C1 segment of cervical spinal cord (tissue), 14 donors: ENCODE measurements around the gene CENPT.

Experiments used
- DNase-seq, 14 donors: peaks; one replicate each; lab custom pipeline; 2025; lab: John Stamatoyannopoulos, UW

The CENPT gene, protein sequence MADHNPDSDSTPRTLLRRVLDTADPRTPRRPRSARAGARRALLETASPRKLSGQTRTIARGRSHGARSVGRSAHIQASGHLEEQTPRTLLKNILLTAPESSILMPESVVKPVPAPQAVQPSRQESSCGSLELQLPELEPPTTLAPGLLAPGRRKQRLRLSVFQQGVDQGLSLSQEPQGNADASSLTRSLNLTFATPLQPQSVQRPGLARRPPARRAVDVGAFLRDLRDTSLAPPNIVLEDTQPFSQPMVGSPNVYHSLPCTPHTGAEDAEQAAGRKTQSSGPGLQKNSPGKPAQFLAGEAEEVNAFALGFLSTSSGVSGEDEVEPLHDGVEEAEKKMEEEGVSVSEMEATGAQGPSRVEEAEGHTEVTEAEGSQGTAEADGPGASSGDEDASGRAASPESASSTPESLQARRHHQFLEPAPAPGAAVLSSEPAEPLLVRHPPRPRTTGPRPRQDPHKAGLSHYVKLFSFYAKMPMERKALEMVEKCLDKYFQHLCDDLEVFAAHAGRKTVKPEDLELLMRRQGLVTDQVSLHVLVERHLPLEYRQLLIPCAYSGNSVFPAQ

DNA sequence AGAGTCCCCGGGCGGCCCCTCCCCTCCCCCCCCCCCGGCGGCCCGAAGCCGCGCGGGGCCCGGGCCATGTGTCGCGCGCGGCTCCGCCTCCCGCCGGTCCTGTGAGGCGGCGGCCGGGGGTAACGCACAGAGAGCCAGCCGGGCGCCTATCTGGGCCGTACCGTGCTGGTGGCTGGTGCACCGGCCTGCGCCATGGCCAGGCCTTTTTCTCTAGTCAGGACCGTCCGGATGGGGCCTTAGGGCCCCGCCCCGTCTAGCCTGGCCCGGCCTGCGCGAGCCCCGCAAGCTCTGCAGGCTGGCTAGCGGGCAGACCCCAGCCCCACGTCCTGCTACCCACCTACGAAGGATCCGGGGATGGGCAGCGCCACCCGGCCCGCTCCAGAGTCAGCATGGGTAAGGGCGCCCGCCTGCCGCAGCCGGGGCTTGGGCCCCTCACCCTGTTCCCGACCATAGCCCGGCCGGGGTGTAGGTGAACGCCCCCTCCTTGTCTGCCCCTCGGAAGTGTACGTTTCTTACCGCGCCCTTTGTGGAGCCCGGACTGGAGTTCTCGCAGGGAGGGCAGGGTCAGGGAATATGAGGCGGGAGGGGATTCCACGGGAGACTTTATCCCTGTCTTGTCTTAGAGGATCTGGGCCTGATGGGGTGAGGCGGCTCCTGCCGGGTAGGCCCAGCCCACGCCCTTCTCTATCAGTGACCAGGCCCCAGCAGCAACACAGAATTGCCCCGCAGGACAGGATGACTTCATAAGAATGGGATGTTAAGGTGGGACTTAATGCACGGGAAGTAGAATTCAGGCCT lies at the start of gene CENPT:
CENPT (minus strand) TSS at position 630 of the 798 bp plus-strand sequence. CDS start 13,834 bp downstream, outside the sequence.
- peak in 4 of 14 donors; percentile 57 to 82 (median 70) for DNase-seq

DNA sequence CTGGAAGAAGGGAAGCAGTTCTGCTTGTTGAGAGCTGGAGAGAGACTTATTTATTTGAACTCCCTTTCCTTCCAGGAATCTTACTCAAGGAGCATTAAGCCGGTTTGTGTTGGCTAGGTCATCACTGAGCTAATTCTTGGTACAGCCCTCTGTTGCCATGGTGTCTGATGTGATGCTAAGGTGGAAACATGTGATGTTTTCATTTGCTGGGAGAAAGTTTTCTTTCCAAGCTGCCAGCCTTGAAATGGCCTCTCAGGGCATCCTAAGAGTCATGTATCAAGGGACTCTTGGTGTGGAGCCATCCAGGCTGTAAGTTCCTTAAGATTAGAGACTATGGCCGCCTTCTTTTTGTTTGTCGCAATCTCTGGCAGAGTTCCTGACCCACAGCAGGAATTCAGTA lies 49.7 kb upstream of the CENPT start:
- peak in 5 of 14 donors; percentile 4 to 37 (median 11) for DNase-seq

DNA sequence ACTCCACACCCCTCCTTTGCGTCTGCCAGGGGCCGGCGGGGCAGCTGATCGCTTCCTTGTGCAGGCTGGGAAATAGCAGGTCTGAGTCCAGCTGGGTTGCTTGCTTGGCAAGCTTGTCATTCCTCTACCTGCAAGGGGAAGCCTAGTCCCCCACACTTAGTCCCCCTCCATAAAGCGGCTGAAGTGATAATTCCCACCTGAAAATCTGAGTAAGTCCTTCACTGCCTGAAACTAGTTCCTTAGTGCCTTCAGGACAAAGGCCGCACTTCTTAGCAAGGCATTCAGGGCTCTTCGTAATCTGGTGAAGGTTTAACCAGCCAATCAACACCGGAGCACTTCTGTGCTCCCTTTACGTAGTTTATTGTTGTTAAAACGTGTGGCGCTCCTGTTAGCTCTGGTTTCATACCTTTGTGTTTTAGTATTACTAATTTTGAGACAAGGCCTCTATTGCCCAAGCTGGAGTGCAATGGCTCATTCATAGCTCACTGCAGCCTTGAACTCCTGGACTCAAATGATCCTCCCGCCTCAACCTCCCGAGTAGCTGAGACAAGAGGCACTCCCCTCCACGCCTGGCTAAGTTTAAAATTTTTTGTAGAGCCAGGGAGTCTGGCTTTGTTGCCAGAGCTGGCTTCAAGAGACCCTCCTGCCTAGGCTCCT lies 46.4 kb upstream of the CENPT start:
- DNase-seq = no peak

DNA sequence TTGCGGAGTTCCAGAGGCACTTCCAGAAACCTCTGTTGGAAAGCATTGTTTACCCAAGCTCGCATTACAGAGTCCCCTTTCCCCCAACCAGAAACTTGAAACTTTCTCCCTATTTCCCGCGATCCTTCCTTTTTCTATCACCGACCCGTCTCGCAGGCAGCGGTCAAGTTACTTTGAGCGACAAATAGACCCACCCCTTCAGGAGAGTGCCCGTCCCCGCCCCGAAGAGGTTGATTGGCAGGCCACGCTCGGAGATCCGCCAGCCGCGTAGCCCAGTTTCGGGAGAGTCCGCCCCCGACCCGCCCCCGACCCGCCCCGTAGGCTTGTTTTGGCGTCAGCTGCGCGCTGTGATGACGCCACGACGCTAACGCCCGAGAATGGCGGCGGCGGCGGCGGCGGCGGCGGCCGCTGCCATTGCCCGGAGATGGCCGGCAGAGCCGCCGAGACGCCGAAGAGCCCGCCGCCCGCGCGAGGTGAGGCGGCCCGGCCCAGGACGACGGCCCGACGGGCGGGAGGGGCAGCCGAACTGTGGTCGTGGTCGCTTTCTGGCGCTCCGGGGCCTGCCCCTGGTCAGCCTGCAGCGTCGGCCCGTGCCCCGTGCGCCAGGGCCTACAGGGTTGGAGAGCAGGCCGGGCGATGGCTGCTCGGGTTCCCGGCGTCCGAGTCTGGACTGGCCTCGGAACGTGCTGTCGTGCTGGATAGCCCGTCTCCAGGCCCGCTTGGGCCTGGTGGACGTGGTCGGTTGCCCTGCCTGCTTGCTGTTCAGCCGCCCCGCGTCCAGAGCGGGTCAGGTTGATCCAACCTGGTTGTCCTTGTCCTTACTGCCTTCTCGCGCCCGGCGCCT lies 45.6 kb upstream of the CENPT start, which contains the start of gene PSKH1:
PSKH1 (plus strand) TSS at position 356 of the 844 bp plus-strand sequence. CDS start 15,496 bp downstream, outside the sequence.
- peak; percentile 72 to 96 (median 90) for DNase-seq

DNA sequence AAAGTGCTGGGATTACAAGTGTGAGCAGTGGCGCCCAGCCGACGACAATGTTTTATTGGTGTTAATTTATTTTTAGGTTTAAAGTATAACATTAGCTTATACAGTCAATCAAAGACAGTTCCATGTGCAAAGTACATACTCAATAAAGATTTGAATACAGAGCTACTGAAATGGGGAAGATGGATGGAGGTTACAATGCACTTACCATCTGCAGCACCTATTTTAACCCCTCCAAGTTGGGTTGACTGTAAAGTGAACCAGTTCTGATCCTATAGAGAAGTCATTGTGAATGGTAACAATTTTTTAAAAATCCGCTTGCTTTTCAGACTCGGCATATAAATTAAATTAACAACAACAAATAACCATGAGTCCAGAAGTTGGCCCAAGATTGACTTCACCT lies 44.9 kb upstream of the CENPT start:
- DNase-seq = no peak

DNA sequence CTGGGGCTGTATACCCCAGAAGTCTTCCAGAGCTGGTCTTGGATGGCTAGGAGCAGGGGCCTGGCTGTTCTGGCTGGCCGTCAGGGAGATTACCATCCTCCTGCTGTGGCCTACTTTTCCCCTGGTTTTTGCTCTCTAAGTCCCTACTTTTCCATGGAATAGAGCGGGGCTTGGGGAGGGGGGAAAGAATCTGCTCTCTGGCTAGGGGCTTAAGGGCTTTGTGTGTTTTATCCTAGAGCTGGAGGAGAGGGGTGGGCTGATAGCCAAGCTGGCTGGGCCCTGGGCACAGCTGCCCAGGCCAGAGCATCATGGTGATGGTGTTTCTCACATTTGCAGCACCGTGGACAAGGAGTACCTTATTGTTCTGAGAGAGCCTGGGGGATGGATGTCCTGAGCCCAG lies 40.8 kb upstream of the CENPT start:
- no peak for DNase-seq

DNA sequence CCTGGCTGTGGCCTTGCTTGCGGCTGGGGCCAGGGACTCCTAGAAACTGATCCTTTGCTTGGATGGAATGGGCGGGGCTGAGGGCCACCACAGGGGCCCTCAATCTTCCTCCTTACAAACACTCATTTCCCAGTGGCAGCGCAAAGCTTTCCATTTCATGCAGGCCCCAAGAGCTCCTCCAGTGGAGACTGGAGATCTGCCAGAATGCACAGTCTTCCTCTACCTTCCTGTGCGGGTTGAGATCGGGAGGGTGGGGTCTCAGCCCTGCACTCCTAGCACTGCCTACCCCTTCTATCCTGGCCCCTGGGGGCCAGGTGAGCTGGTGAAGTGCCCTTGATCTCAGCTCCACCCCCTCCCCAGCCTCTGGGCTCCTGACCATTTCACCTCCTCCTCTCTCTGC lies 38.9 kb upstream of the CENPT start:
- no peak for DNase-seq

DNA sequence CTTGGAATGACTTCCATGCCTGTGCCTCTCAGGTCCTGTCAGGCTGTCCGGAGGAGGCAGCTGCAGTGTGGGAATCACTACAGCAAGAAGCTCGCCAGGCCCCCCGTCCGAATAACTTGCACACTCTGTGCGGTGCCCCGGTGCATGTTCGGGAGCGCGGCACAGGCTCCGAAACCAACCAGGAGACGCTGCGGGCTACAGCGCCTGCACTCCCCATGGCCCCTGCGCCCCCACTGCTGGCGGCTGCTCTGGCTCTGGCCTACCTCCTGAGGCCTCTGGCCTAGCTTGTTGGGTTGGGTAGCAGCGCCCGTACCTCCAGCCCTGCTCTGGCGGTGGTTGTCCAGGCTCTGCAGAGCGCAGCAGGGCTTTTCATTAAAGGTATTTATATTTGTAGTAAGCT lies 38.5 kb upstream of the CENPT start:
- no peak for DNase-seq

DNA sequence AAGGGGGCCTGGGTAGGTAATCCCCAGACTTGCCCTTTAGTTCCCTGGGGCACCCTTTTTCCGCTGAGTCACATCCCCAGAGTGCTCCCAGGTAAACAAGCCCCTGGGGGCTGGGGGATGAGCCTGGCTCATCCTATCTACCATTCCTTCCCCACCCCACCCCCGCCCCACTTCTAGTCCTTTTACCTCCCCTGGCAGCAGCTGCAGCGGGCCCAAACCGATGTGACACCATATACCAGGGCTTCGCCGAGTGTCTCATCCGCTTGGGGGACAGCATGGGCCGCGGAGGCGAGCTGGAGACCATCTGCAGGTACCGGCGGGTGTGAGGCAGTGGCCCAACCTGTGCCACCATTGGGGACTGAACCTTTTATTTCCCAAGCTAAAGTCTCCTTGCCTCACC lies 38.1 kb upstream of the CENPT start:
- no peak for DNase-seq

DNA sequence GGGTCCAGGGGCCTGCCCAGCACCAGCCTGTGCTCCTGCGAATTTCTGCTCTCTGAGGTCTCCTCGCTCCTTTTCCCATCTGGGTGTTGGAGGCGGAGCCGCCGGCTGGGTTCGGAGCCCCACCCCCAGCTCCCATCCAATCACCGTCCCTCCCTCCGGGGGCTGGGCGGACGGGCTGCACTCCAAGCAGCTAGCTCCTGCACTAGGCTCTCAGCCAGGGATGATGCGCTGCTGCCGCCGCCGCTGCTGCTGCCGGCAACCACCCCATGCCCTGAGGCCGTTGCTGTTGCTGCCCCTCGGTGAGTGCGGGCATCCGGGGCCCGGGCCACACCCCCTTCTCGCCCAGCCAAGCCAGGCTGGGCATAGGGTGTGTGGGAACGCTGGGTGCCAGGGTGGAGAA lies 37.2 kb upstream of the CENPT start, which contains the start of gene NRN1L:
NRN1L (plus strand) TSS at position 202 of the 400 bp plus-strand sequence; CDS start at position 221, 19 bp downstream.
- DNase-seq = peak; percentile 5 to 91 (median 81)

DNA sequence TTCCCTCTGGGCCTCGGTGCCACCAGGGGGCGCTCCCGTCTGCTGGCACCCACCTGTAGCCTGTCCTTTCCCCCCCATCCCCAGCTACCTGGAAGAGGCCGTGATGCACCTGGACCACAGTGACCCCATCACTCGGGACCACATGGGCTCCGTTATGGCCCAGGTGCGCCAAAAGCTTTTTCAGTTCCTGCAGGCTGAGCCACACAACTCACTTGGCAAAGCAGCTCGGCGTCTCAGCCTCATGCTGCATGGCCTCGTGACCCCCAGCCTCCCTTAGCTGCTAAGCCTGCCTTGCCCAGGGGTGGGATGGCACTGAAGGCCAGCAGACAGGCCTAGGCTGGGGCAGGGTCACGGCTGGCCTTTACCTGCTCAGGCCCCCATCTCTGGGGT lies 36.4 kb upstream of the CENPT start:
- DNase-seq = peak in 9 of 14 donors; percentile 11 to 39 (median 32)

DNA sequence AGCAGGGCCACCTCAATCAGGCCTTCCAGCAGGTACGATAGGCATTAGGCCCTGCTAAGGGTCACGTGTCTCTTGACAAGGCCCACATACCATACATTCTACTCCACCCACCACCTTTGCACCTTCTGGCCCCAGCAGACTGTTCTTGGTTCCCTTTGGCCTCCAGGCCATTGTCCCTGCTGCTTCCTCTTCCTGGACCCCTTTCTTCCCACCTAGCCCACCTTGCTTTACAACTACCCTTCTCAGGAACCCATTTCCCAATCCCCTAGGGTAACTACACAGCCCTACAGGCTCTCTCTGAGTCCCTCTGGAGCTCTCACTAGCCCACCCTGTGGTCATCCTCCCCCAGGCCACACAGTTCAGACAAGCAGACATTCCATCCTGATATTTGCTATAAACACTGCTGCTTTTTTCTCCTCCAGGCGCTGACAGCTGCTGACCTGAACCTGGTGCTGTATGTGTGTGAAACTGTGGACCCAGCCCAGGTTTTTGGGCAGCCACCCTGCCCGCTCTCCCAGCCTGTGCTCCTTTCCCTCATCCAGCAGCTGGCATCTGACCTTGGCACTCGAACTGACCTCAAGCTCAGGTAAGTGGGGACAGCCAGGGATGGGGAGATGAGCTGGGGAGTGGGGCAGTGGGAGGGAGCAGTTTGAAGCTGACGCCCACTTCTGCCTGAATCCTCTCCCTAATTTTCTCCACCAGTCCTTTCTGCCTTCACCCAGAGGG lies 35.8 kb upstream of the CENPT start:
- DNase-seq = no peak

DNA sequence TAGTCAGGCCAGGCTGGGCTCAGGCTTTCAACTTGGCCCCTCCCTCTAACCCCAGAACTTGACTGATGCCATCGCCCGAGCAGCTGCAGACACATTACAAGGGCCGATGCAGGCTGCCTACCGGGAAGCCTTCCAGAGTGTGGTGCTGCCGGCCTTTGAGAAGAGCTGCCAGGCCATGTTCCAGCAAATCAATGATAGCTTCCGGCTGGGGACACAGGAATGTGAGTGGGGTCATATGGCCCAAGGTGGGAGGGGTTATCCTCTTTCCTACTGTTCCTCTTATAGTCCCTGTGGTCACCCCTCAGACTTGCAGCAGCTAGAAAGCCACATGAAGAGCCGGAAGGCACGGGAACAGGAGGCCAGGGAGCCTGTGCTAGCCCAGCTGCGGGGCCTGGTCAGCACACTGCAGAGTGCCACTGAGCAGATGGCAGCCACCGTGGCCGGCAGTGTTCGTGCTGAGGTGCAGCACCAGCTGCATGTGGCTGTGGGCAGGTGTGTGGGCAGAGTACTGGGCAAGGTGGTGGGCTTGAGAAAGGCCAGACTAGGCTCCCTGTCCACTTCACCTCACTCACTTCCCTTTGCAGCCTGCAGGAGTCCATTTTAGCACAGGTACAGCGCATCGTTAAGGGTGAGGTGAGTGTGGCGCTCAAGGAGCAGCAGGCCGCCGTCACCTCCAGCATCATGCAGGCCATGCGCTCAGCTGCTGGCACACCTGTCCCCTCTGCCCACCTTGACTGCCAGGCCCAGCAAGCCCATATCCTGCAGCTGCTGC lies 35.1 kb upstream of the CENPT start:
- peak in 13 of 14 donors; percentile 9 to 89 (median 67) for DNase-seq

DNA sequence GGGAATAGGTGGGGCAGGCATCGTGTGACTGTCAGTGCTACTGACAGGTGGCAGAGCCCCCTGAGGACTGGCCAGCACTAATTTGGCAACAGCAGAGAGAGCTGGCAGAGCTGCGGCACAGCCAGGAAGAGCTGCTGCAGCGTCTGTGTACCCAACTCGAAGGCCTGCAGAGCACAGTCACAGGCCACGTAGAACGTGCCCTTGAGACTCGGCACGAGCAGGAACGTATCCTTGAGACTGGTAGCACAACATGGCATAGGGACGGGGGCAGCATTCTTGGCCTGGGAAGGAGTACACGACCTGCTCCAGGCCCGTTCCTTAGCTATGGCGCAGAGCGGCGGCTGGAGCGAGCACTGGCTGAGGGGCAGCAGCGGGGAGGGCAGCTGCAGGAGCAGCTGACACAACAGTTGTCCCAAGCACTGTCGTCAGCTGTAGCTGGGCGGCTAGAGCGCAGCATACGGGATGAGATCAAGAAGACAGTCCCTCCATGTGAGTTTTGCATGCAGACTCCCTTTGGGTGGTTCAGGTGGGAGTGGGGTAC lies 34.2 kb upstream of the CENPT start:
- DNase-seq = peak in 10 of 14 donors; percentile 20 to 85 (median 57)

DNA sequence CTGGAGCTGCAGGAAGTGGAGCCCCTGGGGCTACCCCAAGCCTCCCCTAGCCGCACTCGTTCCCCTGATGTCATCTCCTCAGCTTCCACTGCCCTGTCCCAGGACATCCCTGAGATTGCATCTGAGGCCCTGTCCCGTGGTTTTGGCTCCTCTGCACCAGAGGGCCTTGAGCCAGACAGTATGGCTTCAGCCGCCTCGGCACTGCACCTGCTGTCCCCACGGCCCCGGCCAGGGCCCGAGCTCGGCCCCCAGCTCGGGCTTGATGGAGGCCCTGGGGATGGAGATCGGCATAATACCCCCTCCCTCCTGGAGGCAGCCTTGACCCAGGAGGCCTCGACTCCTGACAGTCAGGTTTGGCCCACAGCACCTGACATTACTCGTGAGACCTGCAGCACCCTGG lies 33.1 kb upstream of the CENPT start:
- DNase-seq = peak in 1 of 14 donors; percentile 7

DNA sequence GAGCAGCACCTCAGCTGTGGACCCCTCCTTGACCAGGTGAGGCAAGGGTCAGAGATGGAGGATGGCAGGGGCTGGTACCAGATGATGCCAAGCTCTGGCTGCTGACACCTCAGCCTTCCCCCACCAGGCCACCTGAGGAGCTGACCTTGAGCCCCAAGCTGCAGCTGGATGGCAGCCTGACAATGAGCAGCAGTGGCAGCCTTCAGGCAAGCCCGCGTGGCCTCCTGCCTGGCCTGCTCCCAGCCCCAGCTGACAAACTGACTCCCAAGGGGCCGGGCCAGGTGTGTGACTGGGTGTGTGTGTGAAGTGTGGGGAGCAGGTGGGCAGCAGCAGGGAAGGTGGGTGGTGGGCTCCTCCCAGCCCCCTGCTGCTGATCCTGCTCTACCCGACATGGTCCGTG lies 32.4 kb upstream of the CENPT start:
- no peak for DNase-seq

DNA sequence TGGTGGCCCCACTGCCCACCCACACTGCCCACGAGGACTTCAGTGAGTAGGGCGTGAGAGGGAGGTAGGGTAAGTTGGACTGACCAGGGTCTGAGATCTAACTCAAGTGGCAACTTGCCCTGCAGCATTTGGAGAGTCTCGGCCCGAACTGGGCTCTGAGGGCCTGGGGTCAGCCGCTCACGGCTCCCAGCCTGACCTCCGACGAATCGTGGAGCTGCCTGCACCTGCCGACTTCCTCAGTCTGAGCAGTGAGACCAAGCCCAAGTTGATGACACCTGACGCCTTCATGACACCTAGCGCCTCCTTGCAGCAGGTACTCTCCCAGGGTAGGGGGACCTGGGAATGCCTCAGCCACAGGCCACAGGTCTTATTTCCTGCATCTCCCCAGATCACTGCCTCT lies 32.0 kb upstream of the CENPT start:
- no peak for DNase-seq

DNA sequence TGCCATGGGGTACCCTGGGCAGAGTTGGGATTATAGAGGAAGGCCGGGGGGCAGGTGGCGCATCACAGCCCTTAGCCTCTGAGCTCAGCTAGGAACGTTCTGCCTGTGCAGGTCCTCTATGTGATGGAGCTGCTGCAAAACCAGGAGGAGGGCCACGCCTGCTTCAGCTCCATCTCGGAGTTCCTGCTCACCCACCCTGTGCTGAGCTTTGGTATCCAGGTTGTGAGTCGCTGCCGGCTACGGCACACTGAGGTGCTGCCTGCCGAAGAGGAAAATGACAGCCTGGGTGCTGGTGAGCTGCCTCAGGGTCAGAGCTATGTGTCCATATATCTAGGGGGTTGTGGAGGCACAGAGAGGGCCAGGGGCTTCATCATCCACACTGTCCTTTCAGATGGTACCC lies 31.4 kb upstream of the CENPT start:
- no peak for DNase-seq

DNA sequence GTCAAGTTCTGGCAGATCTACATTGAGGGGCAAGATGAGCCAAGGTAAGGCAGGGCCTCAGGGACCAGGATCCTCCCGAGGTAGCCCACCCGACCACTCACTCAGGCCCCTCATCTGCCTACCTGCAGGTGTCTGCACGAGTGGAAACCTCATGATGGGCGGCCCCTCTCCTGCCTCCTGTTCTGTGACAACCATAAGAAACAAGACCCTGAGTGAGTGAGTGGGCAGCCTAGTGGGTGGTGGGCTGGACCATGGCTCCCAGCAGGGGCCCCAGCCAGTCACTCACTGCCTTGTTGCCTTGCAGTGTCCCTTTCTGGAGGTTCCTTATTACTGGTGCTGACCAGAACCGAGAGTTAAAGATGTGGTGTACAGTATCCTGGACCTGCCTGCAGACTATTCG lies 30.7 kb upstream of the CENPT start:
- no peak for DNase-seq
